HEK293 (cell line): ENCODE results near the gene MCM5.

ENCODE experiments used
- SP2 ChIP-seq: fragments of 450-650 bp; formaldehyde crosslinking; IDR thresholded peaks from 2 replicates; pipeline ENCODE4 v1.5.1; 2016; ENCODE audit warnings: missing biosample characterization, missing genetic modification characterization
- YY1 ChIP-seq: fragments of 450-650 bp; formaldehyde crosslinking; IDR thresholded peaks from 2 replicates; pipeline ENCODE4 v1.5.1; 2018; ENCODE audit warnings: missing biosample characterization, missing genetic modification characterization
- YY2 ChIP-seq: fragments of 450-650 bp; formaldehyde crosslinking; IDR thresholded peaks from 2 replicates; pipeline ENCODE4 v1.5.1; 2016; ENCODE audit warnings: missing biosample characterization, missing genetic modification characterization
- ZBTB8A ChIP-seq: fragments of 450-650 bp; formaldehyde crosslinking; IDR thresholded peaks from 2 replicates; pipeline ENCODE4 v1.5.1; 2016; ENCODE audit warnings: missing biosample characterization, missing genetic modification characterization
- ZNF114 ChIP-seq: fragments of 450-650 bp; formaldehyde crosslinking; IDR thresholded peaks from 2 replicates; pipeline ENCODE4 v1.5.0; 2017; ENCODE audit warnings: missing biosample characterization, missing genetic modification characterization
- ZNF423 ChIP-seq: fragments of 450-650 bp; formaldehyde crosslinking; IDR thresholded peaks from 2 replicates; pipeline ENCODE4 v1.5.1; 2016; ENCODE audit warnings: missing biosample characterization, missing genetic modification characterization
- ZNF747 ChIP-seq: fragments of 450-650 bp; formaldehyde crosslinking; IDR thresholded peaks from 2 replicates; pipeline ENCODE4 v1.5.1; 2016; ENCODE audit warnings: missing biosample characterization, missing genetic modification characterization
- TF ChIP-seq, protein P1 (sequence below): fragments of 450-650 bp; formaldehyde crosslinking; IDR thresholded peaks from 2 replicates; pipeline ENCODE4 v1.5.1; 2016; ENCODE audit warnings: missing biosample characterization, missing genetic modification characterization
- TF ChIP-seq, protein P2 (sequence below): fragments of 450-650 bp; formaldehyde crosslinking; IDR thresholded peaks from 2 replicates; pipeline ENCODE4 v1.5.1; 2017; ENCODE audit warnings: missing biosample characterization, mild to moderate bottlenecking, missing genetic modification characterization, moderate library complexity
- TF ChIP-seq, protein P3 (sequence below): fragments of 450-650 bp; formaldehyde crosslinking; IDR thresholded peaks from 2 replicates; pipeline ENCODE4 v1.5.1; 2016; ENCODE audit warnings: missing biosample characterization, missing genetic modification characterization

DNA sequence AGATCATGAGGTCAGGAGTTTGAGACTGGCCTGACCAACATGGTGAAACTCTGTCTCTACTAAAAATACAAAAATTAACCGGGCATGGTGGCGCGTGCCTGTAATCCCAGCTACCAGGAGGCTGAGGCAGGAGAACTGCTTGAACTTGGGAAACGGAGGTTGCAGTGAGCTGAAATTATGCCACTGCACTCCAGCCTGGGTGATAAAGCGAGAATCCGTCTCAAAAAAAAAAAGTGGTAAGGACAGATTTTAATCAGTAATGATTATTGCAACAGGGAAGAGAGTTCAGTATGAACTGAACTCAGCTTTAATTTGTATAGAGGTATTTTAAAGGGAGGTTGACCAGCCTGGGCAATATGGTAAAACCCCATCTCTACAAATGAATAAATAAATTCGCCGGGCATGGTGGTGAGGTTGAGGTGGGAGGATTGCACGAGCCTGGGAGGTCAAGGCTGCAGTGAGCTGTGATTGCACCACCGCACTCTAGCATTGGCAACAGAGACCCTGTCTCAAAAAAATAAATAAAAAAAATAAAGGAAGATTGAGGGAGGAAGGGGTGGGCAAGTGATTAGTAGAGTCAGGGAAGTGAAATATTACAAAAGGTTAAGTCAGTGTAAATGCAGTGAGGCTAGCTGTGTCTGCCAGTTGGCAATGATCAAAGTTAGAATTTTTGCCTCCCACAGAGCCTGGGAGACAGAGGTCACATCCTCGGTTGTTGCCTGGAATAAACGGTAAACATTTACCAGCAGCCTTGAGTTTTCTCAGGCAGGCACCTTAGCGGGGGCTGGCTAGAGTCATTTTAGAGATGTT lies 2.6 kb upstream of the MCM5 start:
- TF ChIP-seq ZNF423 (tag by site-specific recombination) (no peak), ZNF747 (tag by site-specific recombination) (no peak), YY1 (tag by site-specific recombination) (no peak), SP2 (tag by site-specific recombination) (no peak), ZNF114 (tag by site-specific recombination) (no peak), YY2 (tag by site-specific recombination) (no peak), ZBTB8A (tag by site-specific recombination) (no peak)
- TF ChIP-seq, protein P1, sequence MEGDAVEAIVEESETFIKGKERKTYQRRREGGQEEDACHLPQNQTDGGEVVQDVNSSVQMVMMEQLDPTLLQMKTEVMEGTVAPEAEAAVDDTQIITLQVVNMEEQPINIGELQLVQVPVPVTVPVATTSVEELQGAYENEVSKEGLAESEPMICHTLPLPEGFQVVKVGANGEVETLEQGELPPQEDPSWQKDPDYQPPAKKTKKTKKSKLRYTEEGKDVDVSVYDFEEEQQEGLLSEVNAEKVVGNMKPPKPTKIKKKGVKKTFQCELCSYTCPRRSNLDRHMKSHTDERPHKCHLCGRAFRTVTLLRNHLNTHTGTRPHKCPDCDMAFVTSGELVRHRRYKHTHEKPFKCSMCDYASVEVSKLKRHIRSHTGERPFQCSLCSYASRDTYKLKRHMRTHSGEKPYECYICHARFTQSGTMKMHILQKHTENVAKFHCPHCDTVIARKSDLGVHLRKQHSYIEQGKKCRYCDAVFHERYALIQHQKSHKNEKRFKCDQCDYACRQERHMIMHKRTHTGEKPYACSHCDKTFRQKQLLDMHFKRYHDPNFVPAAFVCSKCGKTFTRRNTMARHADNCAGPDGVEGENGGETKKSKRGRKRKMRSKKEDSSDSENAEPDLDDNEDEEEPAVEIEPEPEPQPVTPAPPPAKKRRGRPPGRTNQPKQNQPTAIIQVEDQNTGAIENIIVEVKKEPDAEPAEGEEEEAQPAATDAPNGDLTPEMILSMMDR = no peak
- TF ChIP-seq, protein P2, sequence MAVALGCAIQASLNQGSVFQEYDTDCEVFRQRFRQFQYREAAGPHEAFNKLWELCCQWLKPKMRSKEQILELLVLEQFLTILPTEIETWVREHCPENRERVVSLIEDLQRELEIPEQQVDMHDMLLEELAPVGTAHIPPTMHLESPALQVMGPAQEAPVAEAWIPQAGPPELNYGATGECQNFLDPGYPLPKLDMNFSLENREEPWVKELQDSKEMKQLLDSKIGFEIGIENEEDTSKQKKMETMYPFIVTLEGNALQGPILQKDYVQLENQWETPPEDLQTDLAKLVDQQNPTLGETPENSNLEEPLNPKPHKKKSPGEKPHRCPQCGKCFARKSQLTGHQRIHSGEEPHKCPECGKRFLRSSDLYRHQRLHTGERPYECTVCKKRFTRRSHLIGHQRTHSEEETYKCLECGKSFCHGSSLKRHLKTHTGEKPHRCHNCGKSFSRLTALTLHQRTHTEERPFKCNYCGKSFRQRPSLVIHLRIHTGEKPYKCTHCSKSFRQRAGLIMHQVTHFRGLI (tag by site-specific recombination) = no peak
- TF ChIP-seq, protein P3, sequence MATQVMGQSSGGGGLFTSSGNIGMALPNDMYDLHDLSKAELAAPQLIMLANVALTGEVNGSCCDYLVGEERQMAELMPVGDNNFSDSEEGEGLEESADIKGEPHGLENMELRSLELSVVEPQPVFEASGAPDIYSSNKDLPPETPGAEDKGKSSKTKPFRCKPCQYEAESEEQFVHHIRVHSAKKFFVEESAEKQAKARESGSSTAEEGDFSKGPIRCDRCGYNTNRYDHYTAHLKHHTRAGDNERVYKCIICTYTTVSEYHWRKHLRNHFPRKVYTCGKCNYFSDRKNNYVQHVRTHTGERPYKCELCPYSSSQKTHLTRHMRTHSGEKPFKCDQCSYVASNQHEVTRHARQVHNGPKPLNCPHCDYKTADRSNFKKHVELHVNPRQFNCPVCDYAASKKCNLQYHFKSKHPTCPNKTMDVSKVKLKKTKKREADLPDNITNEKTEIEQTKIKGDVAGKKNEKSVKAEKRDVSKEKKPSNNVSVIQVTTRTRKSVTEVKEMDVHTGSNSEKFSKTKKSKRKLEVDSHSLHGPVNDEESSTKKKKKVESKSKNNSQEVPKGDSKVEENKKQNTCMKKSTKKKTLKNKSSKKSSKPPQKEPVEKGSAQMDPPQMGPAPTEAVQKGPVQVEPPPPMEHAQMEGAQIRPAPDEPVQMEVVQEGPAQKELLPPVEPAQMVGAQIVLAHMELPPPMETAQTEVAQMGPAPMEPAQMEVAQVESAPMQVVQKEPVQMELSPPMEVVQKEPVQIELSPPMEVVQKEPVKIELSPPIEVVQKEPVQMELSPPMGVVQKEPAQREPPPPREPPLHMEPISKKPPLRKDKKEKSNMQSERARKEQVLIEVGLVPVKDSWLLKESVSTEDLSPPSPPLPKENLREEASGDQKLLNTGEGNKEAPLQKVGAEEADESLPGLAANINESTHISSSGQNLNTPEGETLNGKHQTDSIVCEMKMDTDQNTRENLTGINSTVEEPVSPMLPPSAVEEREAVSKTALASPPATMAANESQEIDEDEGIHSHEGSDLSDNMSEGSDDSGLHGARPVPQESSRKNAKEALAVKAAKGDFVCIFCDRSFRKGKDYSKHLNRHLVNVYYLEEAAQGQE (tag by site-specific recombination) = no peak
